ENCODE data around the gene AFAP1L2.

The AFAP1L2 gene

DNA sequence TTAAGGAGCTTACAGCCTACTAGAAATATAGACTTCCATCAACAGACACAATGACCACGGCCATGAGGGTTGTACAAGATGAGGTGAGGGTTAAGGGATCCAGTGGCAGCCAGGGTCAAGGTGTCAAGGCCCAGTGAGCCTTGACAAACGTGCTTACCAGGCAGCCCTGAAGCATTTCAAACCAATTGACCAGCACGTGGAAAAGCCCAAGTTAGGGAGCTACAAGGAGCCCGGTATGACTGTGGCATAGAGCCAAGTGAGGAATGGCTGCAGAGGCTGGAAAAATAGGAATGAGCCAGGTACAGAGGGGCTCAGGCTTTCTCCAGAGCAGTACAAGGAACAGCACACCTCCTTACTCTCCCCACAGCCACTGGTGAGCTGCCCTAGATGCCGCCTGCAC lies 12.7 kb downstream of the AFAP1L2 start:
- DNase-seq: no peak

DNA sequence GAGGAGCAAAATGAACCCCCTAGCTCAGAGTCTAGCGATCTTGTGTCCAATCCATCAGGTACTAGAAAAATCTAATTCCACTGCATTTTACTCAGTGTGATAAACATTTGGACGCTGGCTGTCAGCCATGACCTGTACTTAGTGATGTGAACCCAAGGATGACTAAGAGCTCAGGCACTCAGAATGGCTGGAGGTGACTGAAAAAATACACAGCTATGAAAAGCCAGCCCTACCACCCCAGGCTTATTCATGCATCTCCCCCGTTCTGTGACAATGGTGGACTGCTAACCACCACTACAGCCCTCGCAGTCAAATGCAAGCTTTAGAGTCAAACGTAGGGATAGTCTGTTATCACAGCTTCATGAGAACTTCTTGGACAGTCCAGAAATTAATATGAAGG lies 14.9 kb downstream of the AFAP1L2 start:
- no peak for DNase-seq

DNA sequence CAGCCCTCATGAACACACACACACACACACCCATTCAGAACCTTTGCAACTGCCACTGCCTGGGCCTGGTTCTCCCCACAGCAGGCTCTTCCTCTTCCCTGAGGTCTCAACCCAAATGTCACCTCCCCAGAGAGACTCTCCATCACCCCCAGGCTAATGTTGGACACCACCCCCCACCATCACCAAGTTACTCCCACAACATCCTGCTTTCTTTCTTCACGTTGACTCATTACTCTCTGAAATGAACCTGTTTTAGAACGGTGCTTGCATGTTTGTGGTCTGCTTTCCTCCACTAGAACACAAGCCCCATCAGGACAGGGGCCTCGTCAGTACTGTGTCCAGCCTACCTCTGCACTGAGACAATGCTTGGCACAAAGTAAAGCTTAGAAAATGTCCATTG lies 16.0 kb downstream of the AFAP1L2 start:
- DNase-seq: no peak

DNA sequence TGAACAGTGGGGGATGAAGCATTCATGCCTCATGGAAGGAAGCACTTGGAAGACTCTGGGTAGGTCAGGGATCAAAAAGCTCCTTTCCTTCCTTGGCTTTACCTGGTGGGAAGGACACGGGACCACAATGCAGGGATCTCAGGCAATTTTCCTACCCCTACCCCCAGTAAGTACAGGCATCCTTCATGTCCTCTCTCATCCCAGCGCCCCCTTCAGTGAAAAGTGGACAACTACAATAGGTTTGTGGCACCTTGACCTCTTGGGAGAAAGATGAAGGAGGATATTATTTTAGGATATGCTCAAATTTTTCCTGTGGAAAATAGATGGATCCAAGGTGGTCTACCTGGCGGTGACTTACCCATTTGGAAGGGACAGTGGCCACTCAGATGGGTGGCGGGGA lies 16.5 kb downstream of the AFAP1L2 start:
- no peak for DNase-seq

DNA sequence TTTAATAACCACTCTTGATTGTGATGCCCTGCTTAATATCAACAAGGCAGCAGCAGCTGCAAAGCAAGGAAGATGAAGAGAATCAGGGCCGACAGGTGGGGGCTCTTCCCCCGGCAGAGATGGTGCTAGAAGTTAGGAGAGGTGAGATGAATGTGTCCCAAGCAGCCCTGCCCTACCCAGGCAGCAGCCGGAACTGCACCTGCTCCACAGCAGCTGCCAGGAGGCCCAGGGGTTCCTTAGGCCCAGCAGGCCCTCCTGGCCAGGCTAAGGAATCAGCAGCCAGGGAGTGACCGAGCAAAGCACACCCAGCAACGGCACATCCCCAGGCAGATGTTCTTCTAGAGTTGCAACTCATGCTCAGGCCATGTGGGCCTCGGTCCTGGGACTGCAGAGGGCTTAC lies 17.9 kb downstream of the AFAP1L2 start:
- DNase-seq: no peak

DNA sequence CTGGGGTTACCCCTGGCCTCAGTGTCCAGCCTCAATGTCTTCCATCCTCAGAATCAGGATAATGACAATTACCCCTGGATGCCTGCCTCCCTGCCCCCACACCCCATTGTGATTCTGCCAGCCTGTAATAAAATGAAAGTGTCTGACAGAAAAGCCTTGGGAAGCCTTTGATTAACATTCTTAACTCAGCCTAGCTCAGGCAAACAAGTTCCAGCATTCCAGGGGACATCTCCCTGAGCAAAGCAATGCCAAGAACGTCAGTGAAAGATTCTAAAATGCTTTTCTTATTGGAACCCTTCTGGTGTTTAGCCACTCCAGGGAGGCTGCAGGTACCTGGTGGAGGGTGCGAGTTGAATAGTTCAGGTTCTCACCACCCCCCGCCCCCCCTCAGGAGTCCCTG lies 18.7 kb downstream of the AFAP1L2 start:
- no peak for DNase-seq

DNA sequence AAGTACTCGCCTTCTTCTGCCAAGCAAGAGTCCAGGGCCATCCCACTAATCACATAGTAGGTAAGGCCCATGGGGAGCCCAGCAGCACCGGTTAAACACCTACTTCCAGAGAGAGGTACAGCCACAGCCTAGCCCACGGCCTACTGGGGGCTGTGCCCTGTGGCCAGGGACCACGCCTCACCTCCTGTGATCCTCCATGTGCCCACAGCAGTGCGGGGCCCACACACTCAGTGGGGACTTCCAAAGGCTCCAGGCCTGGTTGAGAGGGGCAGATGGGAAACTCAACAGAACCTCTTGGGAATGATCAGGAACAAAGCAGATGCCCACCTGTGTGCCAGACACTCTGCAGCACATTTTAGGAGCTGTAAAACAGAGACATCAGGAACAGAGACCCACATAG lies 19.7 kb downstream of the AFAP1L2 start:
- DNase-seq: no peak

DNA sequence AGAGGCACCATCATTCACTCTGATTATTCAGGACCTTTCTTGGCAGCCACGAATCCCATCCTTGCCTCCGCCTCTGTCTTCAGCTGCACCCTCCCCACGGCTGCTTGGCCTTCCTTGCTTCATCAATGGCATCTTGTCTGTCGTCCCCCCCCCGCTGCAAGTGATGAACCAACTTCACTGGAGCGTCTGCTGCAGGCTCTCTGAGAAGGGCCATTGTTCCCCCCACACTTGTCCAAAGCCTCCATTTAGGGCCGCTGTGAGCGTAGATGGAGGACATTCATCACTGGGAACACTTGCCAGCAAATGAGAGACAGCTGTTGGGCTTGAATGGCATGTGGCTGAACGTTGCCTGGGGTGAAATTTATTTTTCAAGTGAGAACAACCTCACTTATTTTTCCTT lies 20.1 kb downstream of the AFAP1L2 start:
- peak in 43 of 56 donors; percentile 9 to 80 (median 52) for DNase-seq

DNA sequence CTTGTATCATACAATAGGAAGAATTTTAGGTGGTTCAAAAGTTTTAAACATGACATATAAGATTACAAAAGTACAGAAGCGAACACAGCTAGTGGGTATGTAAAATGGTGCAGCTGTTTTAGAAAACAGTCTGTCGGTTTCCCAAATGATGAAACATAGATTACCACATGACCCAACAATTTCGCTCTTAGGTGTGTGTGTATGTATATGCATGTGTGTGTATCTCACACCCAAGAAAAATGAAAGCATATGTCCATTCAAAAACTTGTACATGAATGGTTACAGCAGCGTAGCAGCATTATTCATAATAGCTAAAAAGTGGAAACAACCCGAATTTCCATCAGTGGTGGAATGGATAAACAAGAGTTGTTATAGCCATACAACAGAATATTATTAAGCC lies 23.5 kb downstream of the AFAP1L2 start:
- no peak for DNase-seq

DNA sequence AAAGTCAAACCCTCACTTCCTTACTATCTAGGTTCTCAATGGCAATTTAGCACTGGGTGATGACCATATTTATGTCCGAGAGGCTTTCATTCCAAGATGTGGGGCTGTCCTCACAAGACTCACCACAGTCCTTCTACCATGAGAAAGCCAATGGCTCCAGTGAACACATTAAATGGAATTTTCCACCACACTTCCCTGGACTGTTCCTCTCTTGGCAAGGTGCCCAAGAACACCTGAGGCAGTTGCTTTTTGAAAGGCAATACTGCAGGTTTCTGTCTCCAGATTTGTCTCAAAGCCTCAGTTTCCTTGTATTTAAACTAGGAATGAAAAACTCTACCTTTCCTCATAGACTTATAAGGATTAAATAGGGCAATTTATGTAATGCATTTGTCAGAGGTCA lies 24.2 kb downstream of the AFAP1L2 start:
- DNase-seq: no peak

DNA sequence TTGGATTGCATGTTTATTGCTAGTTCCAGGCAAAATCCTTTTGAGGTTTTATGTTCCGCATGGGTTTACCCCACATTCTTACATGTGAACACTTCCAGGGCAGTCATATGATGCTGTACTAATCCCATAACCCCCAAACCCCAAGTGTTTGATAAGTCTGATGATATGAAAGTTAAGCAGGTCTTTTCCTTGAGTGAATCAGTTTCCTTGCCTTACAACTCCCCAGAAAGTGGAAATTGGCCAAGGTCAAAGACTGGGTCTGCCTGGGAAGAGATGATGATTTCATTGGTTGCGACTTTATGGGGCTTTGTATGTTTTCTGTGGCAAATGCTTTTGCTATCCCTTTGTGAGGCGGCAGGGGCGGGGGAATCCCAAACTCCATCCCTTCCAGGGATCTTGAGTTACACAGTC lies 24.7 kb downstream of the AFAP1L2 start:
- DNase-seq: no peak

DNA sequence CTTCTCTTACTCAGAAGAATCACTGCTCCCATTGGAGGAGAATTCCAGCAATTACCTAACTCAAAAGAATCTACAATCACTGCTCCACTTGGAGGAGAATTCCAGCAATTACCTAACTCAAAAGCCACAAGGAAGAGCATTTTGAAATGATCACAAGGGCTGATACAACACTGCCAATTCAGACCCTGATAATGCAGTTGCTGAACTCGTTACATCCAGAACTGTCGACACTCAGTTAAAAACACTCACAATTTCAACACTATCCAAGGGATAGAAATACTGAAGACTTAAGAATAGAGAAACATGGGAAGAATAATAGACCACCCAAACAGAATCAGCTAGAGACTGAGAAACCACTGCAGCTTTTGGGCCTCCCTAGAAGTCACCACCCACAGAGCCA lies 27.8 kb downstream of the AFAP1L2 start:
- DNase-seq: no peak

DNA sequence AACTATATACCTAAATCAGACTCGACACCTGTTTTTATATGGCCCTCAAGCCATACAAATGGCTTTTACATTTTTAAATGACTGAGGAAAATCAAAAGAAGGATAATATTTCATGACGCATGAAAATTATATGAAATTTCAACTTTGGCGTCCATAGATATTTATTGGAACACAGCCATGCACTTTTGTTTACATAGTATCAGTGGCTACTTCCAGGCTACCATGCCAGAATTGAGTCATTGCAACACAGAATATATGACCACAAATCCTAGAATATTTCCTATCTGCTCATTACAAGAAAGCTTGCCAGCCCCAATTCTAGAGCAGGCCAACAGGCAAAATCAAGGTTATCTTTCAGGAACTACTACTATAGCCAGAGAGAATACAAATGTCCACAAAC lies 29.3 kb downstream of the AFAP1L2 start:
- DNase-seq: no peak

DNA sequence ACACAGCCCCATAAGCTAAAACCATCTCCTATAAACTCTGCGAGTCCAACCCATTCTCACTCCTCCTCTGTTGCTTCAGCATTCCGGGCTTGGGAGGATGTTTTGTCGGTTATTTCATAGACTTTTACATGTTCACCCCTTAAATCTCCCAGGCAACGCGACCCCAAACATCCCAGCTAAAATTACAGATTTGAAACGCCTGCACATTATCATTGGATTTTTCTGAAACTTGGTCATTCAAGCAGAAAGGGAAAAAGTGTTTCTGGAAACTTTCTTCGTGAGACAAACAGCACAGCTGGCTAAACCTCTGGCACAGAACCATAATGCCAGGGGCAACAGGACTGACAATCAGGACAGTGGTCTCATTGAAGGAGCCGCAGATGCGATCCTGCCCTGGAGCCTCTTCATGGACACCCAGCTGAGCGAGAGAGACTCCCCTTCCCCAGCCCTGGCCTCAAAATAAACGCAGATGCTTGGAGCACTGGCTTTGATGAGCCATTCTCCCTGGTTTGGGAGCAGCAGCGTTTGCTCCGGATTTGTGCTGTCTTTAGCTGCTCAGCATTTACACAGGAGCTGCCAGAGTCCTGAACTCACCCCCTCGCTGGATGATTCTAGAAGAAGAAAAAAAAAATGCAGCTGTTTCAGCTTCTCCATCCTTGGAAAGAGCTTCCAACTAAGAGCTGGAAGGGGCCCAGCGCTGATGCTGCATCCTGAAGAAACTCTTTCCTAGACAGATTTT lies 30.1 kb downstream of the AFAP1L2 start:
- DNase-seq: peak in 7 of 56 donors; percentile 6 to 32 (median 10)

DNA sequence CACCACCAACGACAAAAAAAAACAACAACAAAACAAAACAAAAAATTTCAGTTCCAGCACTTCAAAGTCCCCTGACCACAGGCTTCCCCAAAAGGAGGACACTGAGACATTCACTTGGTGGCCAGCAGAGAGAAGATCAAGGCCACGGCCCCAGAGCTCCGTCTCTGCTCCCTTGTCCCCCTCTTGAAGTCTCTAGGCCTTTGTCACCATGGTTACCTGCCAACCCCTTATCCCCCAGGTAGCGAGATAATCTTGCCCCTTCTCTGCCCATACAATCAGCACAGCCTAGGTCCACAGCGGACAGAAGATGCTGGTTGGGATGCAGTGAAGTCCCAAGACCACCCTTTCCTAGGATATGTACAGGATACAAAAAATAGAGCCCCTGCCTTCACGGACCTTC lies 30.7 kb downstream of the AFAP1L2 start:
- DNase-seq: no peak

DNA sequence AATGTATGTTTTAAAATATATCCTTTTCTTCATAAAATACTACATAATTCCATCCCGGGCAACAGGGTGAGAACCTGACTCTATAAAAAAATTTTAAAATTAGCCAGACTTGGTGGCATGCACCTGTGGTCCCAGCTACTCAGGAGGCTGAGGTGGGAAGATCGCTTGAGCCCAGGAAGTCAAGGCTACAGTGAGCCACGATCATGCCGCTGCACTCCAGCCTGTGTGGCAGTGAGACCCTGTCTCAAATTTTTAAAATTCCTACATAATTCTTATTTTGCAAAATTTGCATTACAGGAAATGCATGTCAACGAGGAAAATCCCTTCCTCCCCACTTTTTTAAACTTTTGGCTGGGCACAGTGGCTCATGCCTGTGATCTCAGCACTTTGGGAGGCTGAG lies 31.3 kb downstream of the AFAP1L2 start:
- DNase-seq: no peak

DNA sequence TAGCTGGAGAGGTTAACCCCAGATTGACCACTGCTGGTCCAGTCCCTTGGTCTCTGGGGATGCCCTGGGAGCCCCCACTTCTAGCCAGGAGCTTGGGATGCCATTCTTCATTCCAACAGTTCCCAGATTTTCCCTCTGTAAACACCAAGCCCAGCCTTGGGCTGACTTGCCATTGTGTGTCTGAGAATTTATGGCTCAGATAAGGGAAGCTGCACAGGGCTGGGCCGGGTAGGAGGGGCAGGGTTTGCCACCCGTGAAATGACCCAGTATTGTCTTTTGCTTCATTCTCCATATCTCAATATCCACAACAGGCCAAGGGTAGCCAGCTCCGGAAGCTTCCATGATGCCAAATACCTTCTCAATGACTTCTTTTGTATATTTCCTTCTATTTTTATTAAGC lies 32.1 kb downstream of the AFAP1L2 start:
- no peak for DNase-seq

DNA sequence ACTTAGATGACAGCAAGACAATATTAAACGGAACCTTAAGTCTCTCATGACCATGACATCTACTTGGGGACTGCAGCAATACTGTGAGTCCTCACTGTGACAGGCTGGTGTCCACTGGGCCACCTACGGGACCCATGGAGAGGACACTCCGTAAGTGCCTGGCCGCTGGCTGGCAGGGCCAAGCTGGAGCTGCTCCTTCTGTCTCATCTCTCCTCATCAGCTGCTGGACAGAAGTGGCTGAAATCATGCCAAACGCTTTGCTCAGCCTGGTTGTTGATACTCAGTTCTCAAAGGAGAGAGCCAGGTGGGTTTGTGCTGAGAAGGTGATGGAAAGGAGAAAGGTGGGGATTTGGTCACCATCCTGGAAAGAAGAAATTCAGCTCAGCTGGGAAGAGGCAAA lies 33.3 kb downstream of the AFAP1L2 start:
- no peak for DNase-seq

DNA sequence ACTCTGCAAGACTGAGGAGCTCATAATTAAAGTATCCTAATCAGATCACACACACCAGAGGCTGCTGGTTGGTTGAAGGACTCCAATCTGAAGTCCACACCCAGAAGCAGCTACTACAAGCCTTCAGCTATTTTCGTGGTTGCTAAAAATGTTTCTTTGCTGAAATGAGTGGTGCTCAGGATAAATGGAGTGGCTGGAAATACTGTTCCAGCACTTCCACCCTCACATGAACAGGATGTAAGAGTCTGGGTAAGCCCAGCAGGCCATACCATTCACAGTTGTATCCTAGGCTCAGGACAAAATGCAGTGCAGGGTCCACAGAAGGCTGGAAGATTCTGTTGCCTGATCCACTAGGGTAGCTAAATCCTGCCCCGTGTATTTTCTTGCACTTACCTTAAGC lies 34.1 kb downstream of the AFAP1L2 start:
- no peak for DNase-seq

DNA sequence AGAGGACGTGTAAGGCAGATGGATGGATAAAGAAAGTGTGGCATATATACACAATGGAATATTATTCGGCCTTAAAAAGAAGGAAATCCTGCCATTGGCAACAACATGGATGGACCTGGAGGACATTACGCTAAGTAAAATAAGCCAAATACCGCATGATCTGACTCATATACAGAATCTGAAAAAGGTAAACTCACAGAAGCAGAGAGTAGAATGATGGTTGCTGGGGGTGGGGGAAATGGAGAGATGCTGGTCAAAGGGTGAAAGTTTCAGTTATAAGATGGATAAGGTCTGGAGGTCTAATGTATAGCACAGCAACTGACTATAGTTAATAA lies 36.3 kb downstream of the AFAP1L2 start:
- no peak for DNase-seq

DNA sequence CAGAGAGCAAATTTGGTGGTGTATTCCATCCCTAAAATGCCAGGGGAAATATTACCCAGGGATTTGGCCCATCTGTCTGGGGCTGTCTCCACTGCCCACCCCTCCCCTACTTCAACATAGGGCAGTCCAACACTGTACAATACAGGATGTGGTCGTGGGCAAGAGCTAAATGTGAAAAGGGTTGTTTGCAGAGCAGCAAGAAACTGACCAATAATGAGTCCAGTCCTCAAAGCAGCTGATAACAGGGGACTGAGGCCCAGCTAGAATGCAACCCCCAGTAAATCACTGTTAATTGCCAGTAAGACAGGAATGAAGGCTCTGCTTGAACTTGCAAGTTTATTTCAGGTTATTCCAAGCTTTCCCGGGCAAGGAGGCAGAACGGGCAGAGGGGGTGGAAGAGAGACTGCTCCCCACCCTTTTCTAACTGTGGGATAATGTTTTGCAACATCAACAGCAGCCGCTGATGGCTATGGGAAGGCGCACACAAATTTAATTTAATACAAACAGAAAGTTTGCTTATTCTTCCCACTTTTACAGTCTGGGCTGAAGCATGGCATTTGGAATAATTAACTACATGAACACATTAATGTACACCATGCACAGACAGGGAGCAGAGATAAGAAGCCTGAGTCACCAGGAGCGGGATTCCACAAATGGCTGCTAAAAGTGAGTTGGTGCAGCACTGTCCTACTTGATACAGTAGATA lies 36.8 kb downstream of the AFAP1L2 start:
- no peak for DNase-seq

DNA sequence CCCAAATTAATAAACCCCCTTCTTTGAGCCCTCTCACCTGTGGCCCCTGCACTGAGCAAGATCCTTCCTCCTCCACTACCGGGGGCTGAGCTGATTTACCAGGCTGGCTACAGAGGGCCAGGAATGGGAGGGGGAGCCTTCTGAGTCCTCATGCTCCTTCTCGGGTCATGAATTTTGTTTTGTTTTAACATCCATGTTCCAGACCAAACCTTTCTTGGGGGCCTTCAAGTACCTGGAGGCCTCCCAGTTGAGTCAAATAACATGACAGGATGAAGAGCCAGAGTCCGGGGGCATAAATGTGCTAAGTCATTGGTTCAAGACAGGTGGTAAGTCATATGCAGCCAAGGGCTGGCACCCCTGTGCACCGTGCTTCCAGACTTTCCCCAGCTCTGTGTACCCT lies 39.6 kb downstream of the AFAP1L2 start:
- DNase-seq: no peak

DNA sequence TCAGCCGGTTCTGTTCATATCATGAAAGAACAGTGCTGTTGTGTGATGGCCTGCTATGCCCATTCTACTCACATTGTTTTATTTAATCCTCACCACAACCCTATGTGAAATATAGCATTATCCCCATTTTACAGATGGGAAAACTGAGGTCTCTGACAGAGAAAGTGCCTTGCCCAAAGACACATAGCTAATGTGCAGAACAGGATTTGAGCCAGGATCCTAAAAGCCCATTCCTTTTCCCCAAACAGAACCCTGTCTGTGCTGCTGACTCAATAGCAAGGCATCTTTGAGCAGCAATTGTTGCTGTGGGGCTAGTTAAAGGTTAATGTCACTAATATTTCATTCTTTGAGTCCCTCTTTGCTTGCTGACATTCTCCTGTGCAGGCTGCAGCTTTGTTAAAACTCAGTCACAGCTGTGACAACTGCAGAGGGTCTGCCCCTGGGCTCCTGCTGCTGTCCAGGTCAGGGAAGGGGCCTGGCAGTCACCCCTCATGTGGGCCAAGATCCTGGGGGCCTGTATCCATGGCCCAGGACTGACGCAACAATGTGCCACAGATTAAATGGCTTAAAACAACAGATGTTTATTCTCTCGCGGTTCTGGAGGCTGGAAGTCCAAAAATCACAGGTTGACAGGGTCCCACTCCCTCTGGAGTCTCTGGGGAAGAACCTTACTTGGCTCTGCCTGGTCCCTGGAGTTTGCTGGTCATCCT lies 40.4 kb downstream of the AFAP1L2 start:
- no peak for DNase-seq

Measured in amygdala (tissue), 56 donors.